ENCODE results near the gene OSMR. TPM values are rescaled to one million over a fixed set of nuclear protein-coding genes. Genes with fewer than 3 reads are reported as not detected.

OSMR gene
- total and polyA plus RNA-seq, 2 experiments from 2014 or later: 1.5 to 2.6 TPM

GRCh38 chr5:38926121-38926520 lies 80.3 kb downstream of the OSMR start:
- TF ChIP-seq EZH2phosphoT487 (IDR thresholded peaks at IDR 0.05; ENCODE audit: unreplicated experiment) (no peak), POLR2AphosphoS5 (IDR thresholded peaks at IDR 0.05; ENCODE audit: low read depth) (no peak), ETS1 (IDR thresholded peaks at IDR 0.05) (no peak), REST (IDR thresholded peaks at IDR 0.05; ENCODE audit: unreplicated experiment) (no peak)
- no peak for DNase-seq (ENCODE audit: low spot score)
- Histone ChIP-seq H3K27ac (ENCODE audit: low read depth) (no peak overlapping the region), H3K36me3 (ENCODE audit: insufficient read depth) (no peaks in the 10 kb centered on the region), H3K79me2 (replicated peaks; ENCODE audit: insufficient read depth) (no peaks in the 10 kb centered on the region), H3K4me1 (ENCODE audit: insufficient read depth) (peaks cover 17% of the 10 kb centered on the region), H3K4me3 (no peak overlapping the region), H3K27me3 (ENCODE audit: insufficient read depth) (no peaks in the 10 kb centered on the region), H3F3A (replicated peaks; ENCODE audit: low read depth) (no peaks in the 10 kb centered on the region), H4K20me1 (replicated peaks; ENCODE audit: insufficient read depth) (no peaks in the 10 kb centered on the region), H3K4me2 (no peak overlapping the region), H3K9me2 (ENCODE audit: insufficient read depth) (no peaks in the 10 kb centered on the region), H2AFZ (no peak overlapping the region)
- H3K27ac Mint-ChIP-seq: no peak overlapping the region
- H3K27me3 Mint-ChIP-seq (ENCODE audit: insufficient read depth, low read depth, poor library complexity): peaks cover 7% of the 10 kb centered on the region
- no peak for ATAC-seq
- peaks cover 8% of the 10 kb centered on the region for H3K9me3 Mint-ChIP-seq
- no peak overlapping the region for H3K4me3 Mint-ChIP-seq
- peaks cover 23% of the 10 kb centered on the region for H3K4me1 Mint-ChIP-seq
- H3K36me3 Mint-ChIP-seq (ENCODE audit: low read depth): peaks cover 15% of the 10 kb centered on the region

GRCh38 chr5:38927470-38927869 lies 81.7 kb downstream of the OSMR start:
- no peak overlapping the region for H3K27ac ChIP-seq (ENCODE audit: low read depth)
- DNase-seq (ENCODE audit: low spot score): no peak
- no peaks in the 10 kb centered on the region for H4K20me1 ChIP-seq (replicated peaks; ENCODE audit: insufficient read depth)
- TF ChIP-seq POLR2AphosphoS5 (IDR thresholded peaks at IDR 0.05; ENCODE audit: low read depth) (no peak), ZNF331 (CRISPR knock-in tag; IDR thresholded peaks at IDR 0.05; ENCODE audit: low read depth) (no peak), REST (IDR thresholded peaks at IDR 0.05; ENCODE audit: unreplicated experiment) (no peak)
- Mint-ChIP-seq H3K4me1 (peaks cover 25% of the 10 kb centered on the region), H3K27ac (no peak overlapping the region), H3K27me3 (ENCODE audit: insufficient read depth, low read depth, poor library complexity) (peaks cover 7% of the 10 kb centered on the region), H3K4me3 (no peak overlapping the region), H3K36me3 (ENCODE audit: low read depth) (peaks cover 15% of the 10 kb centered on the region), H3K9me3 (peaks cover 8% of the 10 kb centered on the region)
- H3F3A ChIP-seq (replicated peaks; ENCODE audit: low read depth): no peaks in the 10 kb centered on the region
- no peaks in the 10 kb centered on the region for H3K36me3 ChIP-seq (ENCODE audit: insufficient read depth)
- H3K9me2 ChIP-seq (ENCODE audit: insufficient read depth): peaks cover 4% of the 10 kb centered on the region; the same call in 1 of the 2 replicates
- no peaks in the 10 kb centered on the region for H3K27me3 ChIP-seq (ENCODE audit: insufficient read depth)
- peaks cover 17% of the 10 kb centered on the region for H3K4me1 ChIP-seq (ENCODE audit: insufficient read depth)
- H3K79me2 ChIP-seq (replicated peaks; ENCODE audit: insufficient read depth): no peaks in the 10 kb centered on the region
- no peak overlapping the region for H3K4me2 ChIP-seq
- no peak for ATAC-seq
- H3K4me3 ChIP-seq: no peak overlapping the region
- H2AFZ ChIP-seq: no peak overlapping the region

Measured in GM23338 (cell line).